HCT116 (cell line): ENCODE data around the gene ADARB1. TPM values are rescaled to one million over a fixed set of nuclear protein-coding genes. Genes with fewer than 3 reads are reported as not detected.
A peak's percentile ranks its signal among the peaks of the same experiment; 100 is the strongest.

Experiments
- ATAC-seq: fragments of 200-7000 bp; cut with Tn5 transposase; 2 replicates; pipeline ENCODE4 v1.9.1; 2020; ENCODE audit warnings: mild to moderate bottlenecking, moderate library complexity
- BruUV-seq: library from RNA; stranded (reverse); fragments of 400-500 nt; replicated peaks from 2 replicates; lab custom pipeline; 2021; lab: Mats Ljungman, UMichigan
- CTCF ChIA-PET: fragments of 300-600 bp; sonication (Branson Sonifier 250); formaldehyde crosslinking; loops from one replicate; lab custom pipeline; 2021; ENCODE audit warnings: antibody characterized with exemption; lab: Charles Lee
- POLR2A ChIA-PET: fragments of 300-600, 350-600 bp; sonication (Branson Sonifier 250); formaldehyde crosslinking; loops from one replicate; lab custom pipeline; 2021; ENCODE audit warnings: antibody characterized with exemption; lab: Charles Lee
- RAD21 ChIA-PET, 2 experiments: fragments of 300-600 bp; sonication (Branson Sonifier 250); formaldehyde crosslinking; loops; one replicate each; lab custom pipeline; 2023; ENCODE audit warnings: low total read pairs in 2 of 2; ENCODE audit not compliant: uncharacterized antibody in 2 of 2, unreplicated experiment in 2 of 2, low non-redundant PET in 1 of 2; lab: Charles Lee
- DNase-seq: peaks from one replicate; pipeline ENCODE4 v3.0.0-alpha.2; 2010; ENCODE audit warnings: low read depth, low spot score
- H2AFZ ChIP-seq: fragments of 200-600 bp; shearing (Covaris generic), sonication (generic); 2 replicates; pipeline ENCODE4 v1.6.1; 2017; ENCODE audit warnings: low read depth, mixed run types, mixed read lengths, antibody characterized with exemption, low read length; ENCODE audit not compliant: poor library complexity, severe bottlenecking
- H3K27ac ChIP-seq: 2 replicates; pipeline ENCODE4 v1.5.1; 2012; ENCODE audit warnings: low read depth, low read length
- H3K27me3 ChIP-seq: fragments of 200-600 bp; sonication (generic); 2 replicates; pipeline ENCODE4 v1.6.1; 2016; ENCODE audit warnings: mixed run types, low read length, mixed read lengths; ENCODE audit not compliant: insufficient read depth
- H3K36me3 ChIP-seq, 2 experiments: fragments of 200-500 bp in 1 of 2; fragments of 200-600 bp in 1 of 2; sonication (Bioruptor generic) in 1 of 2; sonication (generic) in 1 of 2; 2 replicates each; pipeline versions ENCODE4 v1.5.1 to v1.6.1; 2014 to 2016; ENCODE audit warnings: low read length in 2 of 2, inconsistent platforms in 1 of 2, mixed read lengths in 1 of 2, mixed run types in 1 of 2; ENCODE audit not compliant: insufficient read depth in 2 of 2, control insufficient read depth in 1 of 2
- H3K4me1 ChIP-seq, 2 experiments: fragments of 200-600 bp in 1 of 2; sonication (generic) in 1 of 2; 2 replicates each; pipeline versions ENCODE4 v1.5.1 to v1.6.1; 2012 to 2017; ENCODE audit warnings: low read length in 2 of 2, inconsistent platforms in 1 of 2, mild to moderate bottlenecking in 1 of 2, mixed read lengths in 1 of 2, mixed run types in 1 of 2, moderate library complexity in 1 of 2; ENCODE audit not compliant: insufficient read depth in 2 of 2, control insufficient read depth in 1 of 2
- H3K4me2 ChIP-seq: fragments of 200-600 bp; sonication (generic); 2 replicates; pipeline ENCODE4 v1.6.1; 2017; ENCODE audit warnings: mixed run types, low read length, mixed read lengths
- H3K4me3 ChIP-seq, 2 experiments: fragments of 200-600 bp in 1 of 2; sonication (generic) in 1 of 2; replicated peaks in 1 of 2; 2 replicates each; pipeline ENCODE4 v1.5.1; 2011 to 2016; ENCODE audit warnings: low read length in 2 of 2, control low read depth in 1 of 2, low read depth in 1 of 2, mild to moderate bottlenecking in 1 of 2, mixed read lengths in 1 of 2, mixed run types in 1 of 2
- H3K79me2 ChIP-seq: fragments of 200-600 bp; sonication (generic); 2 replicates; pipeline ENCODE4 v1.6.1; 2017; ENCODE audit warnings: mild to moderate bottlenecking, mixed run types, low read length, moderate library complexity, mixed read lengths; ENCODE audit not compliant: insufficient read depth
- H3K9ac ChIP-seq: fragments of 200-600 bp; sonication (generic); 2 replicates; pipeline ENCODE4 v1.6.1; 2016; ENCODE audit warnings: low read length, mixed read lengths
- H3K9me2 ChIP-seq: fragments of 200-600 bp; sonication (generic), shearing (Covaris generic); 2 replicates; pipeline ENCODE4 v1.6.1; 2017; ENCODE audit warnings: mixed run types, mild to moderate bottlenecking, moderate library complexity; ENCODE audit not compliant: insufficient read depth
- H3K9me3 ChIP-seq, 2 experiments: fragments of 200-500 bp in 1 of 2; fragments of 200-600 bp in 1 of 2; sonication (Bioruptor generic) in 1 of 2; sonication (generic) in 1 of 2; 2 replicates each; pipeline ENCODE4 v1.6.1; 2014 to 2017; ENCODE audit warnings: low read length in 2 of 2, mixed read lengths in 2 of 2, inconsistent platforms in 1 of 2, low read depth in 1 of 2, mild to moderate bottlenecking in 1 of 2, mixed run types in 1 of 2, moderate library complexity in 1 of 2; ENCODE audit not compliant: control insufficient read depth in 1 of 2, insufficient read depth in 1 of 2
- H4K20me1 ChIP-seq: fragments of 200-600 bp; sonication (generic), shearing (Covaris generic); 2 replicates; pipeline ENCODE4 v1.6.1; 2017; ENCODE audit warnings: mixed run types, mild to moderate bottlenecking, moderate library complexity; ENCODE audit not compliant: insufficient read depth
- CBX3 ChIP-seq: IDR thresholded peaks from 2 replicates; pipeline ENCODE4 v1.6.1; 2012; ENCODE audit warnings: low read depth
- CEBPB ChIP-seq: IDR thresholded peaks from 2 replicates; pipeline ENCODE4 v1.6.1; 2012; ENCODE audit warnings: low read depth
- ELF1 ChIP-seq: IDR thresholded peaks from 2 replicates; pipeline ENCODE4 v1.6.1; 2012; ENCODE audit warnings: low read depth, borderline replicate concordance
- EZH2phosphoT487 ChIP-seq: fragments of 200-600 bp; IDR thresholded peaks from 2 replicates; pipeline ENCODE4 v1.6.1; 2018; ENCODE audit warnings: antibody characterized with exemption, borderline replicate concordance
- FOSL1 ChIP-seq: IDR thresholded peaks from 2 replicates; pipeline ENCODE4 v1.6.1; 2012; ENCODE audit warnings: low read depth
- MAX ChIP-seq: IDR thresholded peaks from 2 replicates; pipeline ENCODE4 v1.6.1; 2012
- REST ChIP-seq: IDR thresholded peaks from 2 replicates; pipeline ENCODE4 v1.6.1; 2012; ENCODE audit warnings: low read depth
- SIN3A ChIP-seq: IDR thresholded peaks from 2 replicates; pipeline ENCODE4 v1.6.1; 2012; ENCODE audit warnings: low read depth
- SRF ChIP-seq: IDR thresholded peaks from 2 replicates; pipeline ENCODE4 v1.6.1; 2012; ENCODE audit warnings: low read depth
- TCF7L2 ChIP-seq: IDR thresholded peaks from 2 replicates; pipeline ENCODE4 v1.7.0; 2011; ENCODE audit warnings: borderline replicate concordance, inconsistent platforms; ENCODE audit not compliant: insufficient read depth, insufficient read length; ENCODE audit errors: extremely low read depth
- YY1 ChIP-seq: IDR thresholded peaks from 2 replicates; pipeline ENCODE4 v1.6.1; 2011; ENCODE audit warnings: low read length, low read depth, moderate library complexity, mild to moderate bottlenecking; ENCODE audit not compliant: insufficient replicate concordance; ENCODE audit errors: extremely low read depth
- ZBTB33 ChIP-seq: IDR thresholded peaks from 2 replicates; pipeline ENCODE4 v1.6.1; 2011; ENCODE audit warnings: mild to moderate bottlenecking, low read length, moderate library complexity; ENCODE audit not compliant: insufficient replicate concordance; ENCODE audit errors: extremely low read depth
- ZNF274 ChIP-seq: fragments of 200-500 bp; sonication (Bioruptor generic); IDR thresholded peaks from 2 replicates; pipeline ENCODE4 v1.6.1; 2014; ENCODE audit warnings: mild to moderate bottlenecking, low read depth, low read length, inconsistent platforms
- intact Hi-C: fragments of 100-400 bp; cut with micrococcal nuclease; formaldehyde crosslinking; loops from 2 replicates; pipeline ENCODE4 v1.10.0; 2022
- total RNA-seq: library from RNA; stranded (reverse); gene quantifications from one replicate; pipeline ENCODE4 v1.2.1, GENCODE V29; 2021; ENCODE audit not compliant: unreplicated experiment

Gene ADARB1
- total RNA-seq, 1 experiment from 2014 or later: 13.5 TPM

- TF ChIP-seq TCF7L2: no peak
- TF ChIP-seq SRF: no peak
- no peak for TF ChIP-seq SIN3A
- TF ChIP-seq MAX: 0 out of 2 replicates have a peak, but pooled peaks have one; percentile 6
- no peak for TF ChIP-seq YY1
- no peak for TF ChIP-seq CBX3
Observed at GRCh38 chr21:45074048-45074817, at the start of gene ADARB1 (continued).

GRCh38 chr21:45026066-45026745 is 48.2 kb upstream of the ADARB1 start:
- Histone ChIP-seq H3K9me2 (no peaks in the 10 kb centered on the region), H3K79me2 (no peaks in the 10 kb centered on the region), H2AFZ (no peak overlapping the region), H3K9ac (no peak overlapping the region), H3K36me3 (no peaks in the 10 kb centered on the region), H3K27me3 (no peaks in the 10 kb centered on the region), H3K27ac (no peak overlapping the region), H3K4me3 (no peak overlapping the region), H3K4me1 (no peaks in the 10 kb centered on the region), H3K4me2 (no peak overlapping the region), H4K20me1 (no peaks in the 10 kb centered on the region), H3K9me3 (no peaks in the 10 kb centered on the region)
- ChIA-PET POLR2A (no interaction called here), RAD21 (no interaction called here), CTCF (no interaction called here)
- ATAC-seq: no peak
- intact Hi-C loops: no loop called here
- TF ChIP-seq REST (no peak), YY1 (no peak), FOSL1 (no peak), ZBTB33 (no peak), ZNF274 (no peak), CEBPB (no peak), MAX (no peak), SIN3A (no peak), ELF1 (no peak), EZH2phosphoT487 (no peak)
- no TSS peak for BruUV-seq
- DNase-seq: no peak
